WTC11 (cell line): ENCODE measurements around the gene TMEM175. TPM values are rescaled to one million over a fixed set of nuclear protein-coding genes. Genes with fewer than 3 reads are reported as not detected.

Source experiments
- ATAC-seq: fragments of 200-7000 bp; cut with Tn5 transposase; 2 replicates; pipeline ENCODE4 v1.10.0; 2021; ENCODE audit warnings: mild to moderate bottlenecking, moderate library complexity
- CTCF ChIA-PET: fragments of 300-600 bp; sonication (Branson Sonifier 250); formaldehyde crosslinking; loops from one replicate; lab custom pipeline; 2021; ENCODE audit warnings: antibody characterized with exemption; lab: Charles Lee
- POLR2A ChIA-PET: fragments of 350-600 bp; sonication (Branson Sonifier 250); formaldehyde crosslinking; loops from one replicate; lab custom pipeline; 2021; ENCODE audit warnings: antibody characterized with exemption; lab: Charles Lee
- DNase-seq: peaks from one replicate; pipeline ENCODE4 v3.0.0; 2021; ENCODE audit warnings: low spot score
- H3K27ac Mint-ChIP-seq: 2 replicates; pipeline ENCODE4 v1.8.0; 2021; ENCODE audit warnings: mixed read lengths
- H3K27me3 Mint-ChIP-seq: 2 replicates; pipeline ENCODE4 v1.8.0; 2021; ENCODE audit warnings: low read depth, mild to moderate bottlenecking, moderate library complexity, mixed read lengths
- H3K36me3 Mint-ChIP-seq: 2 replicates; pipeline ENCODE4 v1.8.0; 2021; ENCODE audit warnings: mixed read lengths
- H3K4me1 Mint-ChIP-seq: 2 replicates; pipeline ENCODE4 v1.8.0; 2022; ENCODE audit warnings: mixed read lengths
- H3K4me3 Mint-ChIP-seq: 2 replicates; pipeline ENCODE4 v1.8.0; 2021; ENCODE audit warnings: mild to moderate bottlenecking, moderate library complexity, mixed read lengths
- H3K9me3 Mint-ChIP-seq: 2 replicates; pipeline ENCODE4 v1.8.0; 2021; ENCODE audit warnings: mixed read lengths
- CREM ChIP-seq: sonication (generic); formaldehyde crosslinking; IDR thresholded peaks from 2 replicates; pipeline ENCODE4 v1.8.1; 2022; ENCODE audit warnings: mild to moderate bottlenecking, missing genetic modification reagents, moderate library complexity
- FOXP4 ChIP-seq: sonication (generic); formaldehyde crosslinking; IDR thresholded peaks from 2 replicates; pipeline ENCODE4 v1.8.0; 2022; ENCODE audit warnings: mild to moderate bottlenecking, missing genetic modification reagents
- GRHL2 ChIP-seq: fragments of 250-450 bp; sonication (Bioruptor Pico); IDR thresholded peaks from 2 replicates; pipeline ENCODE4 v1.8.0; 2022; ENCODE audit warnings: mild to moderate bottlenecking, moderate library complexity; ENCODE audit not compliant: insufficient replicate concordance, severe bottlenecking
- HMGA2 ChIP-seq: fragments of 250-450 bp; sonication (Bioruptor Pico); IDR thresholded peaks from 2 replicates; pipeline ENCODE4 v1.4.0; 2021; ENCODE audit warnings: mild to moderate bottlenecking, moderate library complexity
- MAX ChIP-seq: sonication (generic); formaldehyde crosslinking; IDR thresholded peaks from 2 replicates; pipeline ENCODE4 v1.8.0; 2022; ENCODE audit warnings: mild to moderate bottlenecking, missing genetic modification reagents
- NR2C2 ChIP-seq: sonication (generic); formaldehyde crosslinking; IDR thresholded peaks from 2 replicates; pipeline ENCODE4 v1.8.0; 2022; ENCODE audit warnings: mild to moderate bottlenecking, missing genetic modification reagents
- RELA ChIP-seq: sonication (generic); formaldehyde crosslinking; IDR thresholded peaks from 2 replicates; pipeline ENCODE4 v1.8.1; 2022; ENCODE audit warnings: missing genetic modification reagents, mild to moderate bottlenecking, borderline replicate concordance
- ZNF263 ChIP-seq: sonication (generic); formaldehyde crosslinking; IDR thresholded peaks from 2 replicates; pipeline ENCODE4 v1.8.1; 2022; ENCODE audit warnings: low read depth, mild to moderate bottlenecking, moderate library complexity, missing genetic modification reagents
- ZNF281 ChIP-seq: sonication (generic); formaldehyde crosslinking; IDR thresholded peaks from 2 replicates; pipeline ENCODE4 v1.8.0; 2023; ENCODE audit warnings: mild to moderate bottlenecking, missing genetic modification reagents
- total RNA-seq: library from RNA; stranded (reverse); gene quantifications from 3 replicates; pipeline ENCODE4 v1.2.3, GENCODE V29; 2021
- TF ChIP-seq, protein P1 (sequence below): sonication (generic); formaldehyde crosslinking; IDR thresholded peaks from 2 replicates; pipeline ENCODE4 v1.8.1; 2023; ENCODE audit warnings: mild to moderate bottlenecking, missing genetic modification reagents, moderate library complexity
- TF ChIP-seq, protein P2 (sequence below): fragments of 250-450 bp; sonication (Bioruptor Pico); IDR thresholded peaks from 2 replicates; pipeline ENCODE4 v1.9.0; 2021; ENCODE audit warnings: mild to moderate bottlenecking
- TF ChIP-seq, protein P3 (sequence below): sonication (generic); formaldehyde crosslinking; IDR thresholded peaks from 2 replicates; pipeline ENCODE4 v1.8.1; 2023; ENCODE audit warnings: mild to moderate bottlenecking, missing genetic modification reagents, moderate library complexity
- TF ChIP-seq, protein P4 (sequence below): sonication (generic); formaldehyde crosslinking; IDR thresholded peaks from 2 replicates; pipeline ENCODE4 v1.8.0; 2023; ENCODE audit warnings: missing genetic modification reagents
- TF ChIP-seq, protein P5 (sequence below): sonication (generic); formaldehyde crosslinking; IDR thresholded peaks from 2 replicates; pipeline ENCODE4 v1.8.0; 2022; ENCODE audit warnings: mild to moderate bottlenecking, missing genetic modification reagents

TMEM175 gene
- total RNA-seq, 1 experiment from 2014 or later, result 9.2 TPM

GRCh38 chr4:1002631-1003251, 70.5 kb downstream of the TMEM175 start (continued):
- TF ChIP-seq, protein P1, sequence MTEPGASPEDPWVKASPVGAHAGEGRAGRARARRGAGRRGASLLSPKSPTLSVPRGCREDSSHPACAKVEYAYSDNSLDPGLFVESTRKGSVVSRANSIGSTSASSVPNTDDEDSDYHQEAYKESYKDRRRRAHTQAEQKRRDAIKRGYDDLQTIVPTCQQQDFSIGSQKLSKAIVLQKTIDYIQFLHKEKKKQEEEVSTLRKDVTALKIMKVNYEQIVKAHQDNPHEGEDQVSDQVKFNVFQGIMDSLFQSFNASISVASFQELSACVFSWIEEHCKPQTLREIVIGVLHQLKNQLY (CRISPR knock-in tag), result no peak
- TF ChIP-seq HMGA2 (CRISPR knock-in tag) (no peak), NR2C2 (CRISPR knock-in tag) (no peak)

DNA sequence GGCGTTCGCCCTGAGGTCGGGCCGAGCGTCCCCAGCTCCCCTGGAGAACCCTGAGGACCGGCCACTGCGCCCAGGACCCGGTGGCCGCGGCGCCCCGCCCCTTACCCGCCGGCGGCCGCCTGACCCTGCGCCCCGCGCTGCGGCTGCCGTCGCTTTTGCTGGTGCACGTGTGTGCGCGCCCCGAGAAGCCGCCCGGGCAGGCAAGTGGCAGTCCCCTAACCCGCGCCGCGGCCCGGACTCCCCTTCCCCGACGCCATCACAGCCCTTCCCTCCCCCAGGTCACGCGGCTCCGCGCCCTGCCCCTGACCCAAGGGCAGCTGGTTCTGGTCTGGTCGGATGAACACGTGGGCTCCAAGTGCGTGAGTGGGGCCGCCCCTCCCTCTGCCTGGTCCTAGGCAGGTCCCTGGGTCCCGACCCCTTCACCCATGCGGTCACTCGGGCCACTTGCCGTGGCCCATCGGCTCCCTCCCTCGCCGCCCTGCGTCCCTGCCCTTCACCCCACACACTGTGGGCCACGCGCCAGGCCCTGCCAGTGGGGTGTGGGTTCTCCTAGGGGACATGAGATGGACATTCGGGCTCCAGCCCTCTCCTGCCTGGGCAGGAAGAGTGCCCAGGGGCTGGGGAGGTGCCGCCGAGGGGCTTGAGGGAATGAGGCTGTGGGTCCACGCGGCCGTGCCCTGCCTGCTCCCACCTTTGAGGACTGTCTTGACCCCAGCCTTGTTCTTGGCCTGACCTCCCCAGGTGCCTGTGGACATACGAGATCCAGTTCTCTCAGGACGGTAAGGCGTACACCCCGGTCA, 71.2 kb downstream of the TMEM175 start:
- peak overlapping the region; percentile 45 for H3K4me3 Mint-ChIP-seq
- H3K27ac Mint-ChIP-seq, result no peak overlapping the region
- TF ChIP-seq GRHL2 (CRISPR knock-in tag), result no peak
- 0 out of 2 replicates have a peak, but pooled peaks have one; percentile 23 for TF ChIP-seq ZNF263 (CRISPR knock-in tag)
- TF ChIP-seq, protein P2, sequence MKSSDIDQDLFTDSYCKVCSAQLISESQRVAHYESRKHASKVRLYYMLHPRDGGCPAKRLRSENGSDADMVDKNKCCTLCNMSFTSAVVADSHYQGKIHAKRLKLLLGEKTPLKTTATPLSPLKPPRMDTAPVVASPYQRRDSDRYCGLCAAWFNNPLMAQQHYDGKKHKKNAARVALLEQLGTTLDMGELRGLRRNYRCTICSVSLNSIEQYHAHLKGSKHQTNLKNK (CRISPR knock-in tag), result no peak
- TF ChIP-seq FOXP4 (CRISPR knock-in tag), result 0 out of 2 replicates have a peak, but pooled peaks have one; percentile 16
- TF ChIP-seq, protein P3, sequence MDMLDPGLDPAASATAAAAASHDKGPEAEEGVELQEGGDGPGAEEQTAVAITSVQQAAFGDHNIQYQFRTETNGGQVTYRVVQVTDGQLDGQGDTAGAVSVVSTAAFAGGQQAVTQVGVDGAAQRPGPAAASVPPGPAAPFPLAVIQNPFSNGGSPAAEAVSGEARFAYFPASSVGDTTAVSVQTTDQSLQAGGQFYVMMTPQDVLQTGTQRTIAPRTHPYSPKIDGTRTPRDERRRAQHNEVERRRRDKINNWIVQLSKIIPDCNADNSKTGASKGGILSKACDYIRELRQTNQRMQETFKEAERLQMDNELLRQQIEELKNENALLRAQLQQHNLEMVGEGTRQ (CRISPR knock-in tag), result peak; percentile 63
- TF ChIP-seq, protein P4, sequence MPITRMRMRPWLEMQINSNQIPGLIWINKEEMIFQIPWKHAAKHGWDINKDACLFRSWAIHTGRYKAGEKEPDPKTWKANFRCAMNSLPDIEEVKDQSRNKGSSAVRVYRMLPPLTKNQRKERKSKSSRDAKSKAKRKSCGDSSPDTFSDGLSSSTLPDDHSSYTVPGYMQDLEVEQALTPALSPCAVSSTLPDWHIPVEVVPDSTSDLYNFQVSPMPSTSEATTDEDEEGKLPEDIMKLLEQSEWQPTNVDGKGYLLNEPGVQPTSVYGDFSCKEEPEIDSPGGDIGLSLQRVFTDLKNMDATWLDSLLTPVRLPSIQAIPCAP, result 0 out of 2 replicates have a peak, but pooled peaks have one; percentile 47
- no peak for TF ChIP-seq ZNF281 (CRISPR knock-in tag)
- no peak for TF ChIP-seq CREM
- peak; percentile 45; the same call in 1 of the 2 replicates for TF ChIP-seq MAX (CRISPR knock-in tag)
- TF ChIP-seq RELA (CRISPR knock-in tag), result peak; percentile 32; the same call in 1 of the 2 replicates
- TF ChIP-seq, protein P5, sequence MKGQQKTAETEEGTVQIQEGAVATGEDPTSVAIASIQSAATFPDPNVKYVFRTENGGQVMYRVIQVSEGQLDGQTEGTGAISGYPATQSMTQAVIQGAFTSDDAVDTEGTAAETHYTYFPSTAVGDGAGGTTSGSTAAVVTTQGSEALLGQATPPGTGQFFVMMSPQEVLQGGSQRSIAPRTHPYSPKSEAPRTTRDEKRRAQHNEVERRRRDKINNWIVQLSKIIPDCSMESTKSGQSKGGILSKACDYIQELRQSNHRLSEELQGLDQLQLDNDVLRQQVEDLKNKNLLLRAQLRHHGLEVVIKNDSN, result peak; percentile 64; the same call in 1 of the 2 replicates
- TF ChIP-seq, all 79 proteins: peak for 7
- ChIA-PET CTCF (interaction anchor here (0.6 kb wide), 1 partner anchor 353 kb away, joined by 3 read pairs; no protein-coding TSS in a partner anchor), POLR2A (no interaction called here)
- DNase-seq (peak; percentile 40), ATAC-seq (peak; percentile 29)
- H3K36me3 Mint-ChIP-seq, result no peaks in the 10 kb centered on the region
- peaks cover 7% of the 10 kb centered on the region; the same call in 1 of the 2 replicates for H3K9me3 Mint-ChIP-seq
- peaks cover 85% of the 10 kb centered on the region for H3K27me3 Mint-ChIP-seq
- no peaks in the 10 kb centered on the region for H3K4me1 Mint-ChIP-seq
